GM13976 (cell line): Measurements from ENCODE around the gene OTOA.
"Not testable (repeated sequence)": the region's sequence is repeated elsewhere in the genome, so short reads cannot be mapped to it uniquely, and the experiment has no call there.

Experiments used
- DNase-seq: peaks from one replicate; pipeline ENCODE4 v3.0.0; 2012; ENCODE audit warnings: low spot score
- in situ Hi-C: fragments of 300-500 bp; cut with MboI; formaldehyde crosslinking; loops from one replicate; pipeline ENCODE4 v1.12.0; 2022; ENCODE audit warnings: low sequenced_read_pairs, mixed read lengths, inconsistent platforms; ENCODE audit not compliant: unreplicated experiment
- TF ChIP-seq, protein P1 (sequence below): IDR thresholded peaks from 2 replicates; pipeline ENCODE4 v1.5.1; 2012; ENCODE audit warnings: borderline replicate concordance, mild to moderate bottlenecking; ENCODE audit not compliant: insufficient read depth; ENCODE audit errors: extremely low read depth, missing control alignments, control extremely low read depth

OTOA gene

DNA sequence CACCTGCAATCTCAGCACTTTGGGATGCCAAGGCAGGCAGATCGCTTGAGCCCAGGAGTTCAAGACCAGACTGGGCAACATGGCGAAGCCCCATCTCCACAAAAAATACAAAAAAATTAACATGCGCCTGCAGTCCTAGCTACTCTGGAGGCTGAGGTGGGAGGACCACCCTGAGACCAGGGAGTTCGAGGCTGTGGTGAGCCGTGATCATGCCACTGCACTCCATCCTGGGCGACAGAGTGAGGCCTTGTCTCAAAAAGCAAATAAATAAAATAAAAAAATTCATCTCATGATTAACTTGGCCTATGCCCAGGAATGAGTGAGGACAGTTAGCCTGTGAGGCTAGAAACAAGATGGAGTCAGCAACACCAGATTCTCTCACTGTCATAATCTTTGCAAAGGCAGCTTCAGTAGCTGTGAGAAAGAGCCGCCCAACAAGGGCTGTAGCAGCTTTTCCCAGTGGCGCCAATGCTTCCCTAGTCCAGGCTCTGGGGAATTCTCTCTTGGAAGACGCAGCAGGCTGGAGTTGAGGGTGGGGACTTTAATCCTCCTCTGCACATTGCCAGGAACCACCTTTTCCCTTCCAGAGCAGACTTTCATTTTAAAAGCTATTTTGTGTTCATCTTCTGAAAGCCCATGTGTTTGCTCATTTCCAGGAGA lies 108.9 kb downstream of the OTOA start:
- DNase-seq, in situ Hi-C loops: not testable (repeated sequence)

DNA sequence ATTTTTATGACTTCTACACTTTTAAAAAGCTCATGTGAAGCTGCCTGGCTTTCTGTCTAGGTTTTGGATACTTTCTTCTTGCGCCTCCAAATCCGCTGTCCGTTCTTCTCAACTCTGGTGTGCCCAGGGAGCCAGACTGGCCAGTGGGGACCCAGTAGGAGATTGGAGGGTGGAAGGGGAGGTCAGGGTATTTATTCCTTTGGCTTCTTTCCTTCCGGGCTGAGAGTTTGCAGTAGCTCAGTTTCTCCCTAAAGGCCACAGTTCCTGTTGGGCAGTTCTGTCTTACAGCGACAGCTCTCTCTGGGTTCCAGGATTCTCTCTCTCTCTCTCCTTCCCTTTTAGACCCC lies 109.4 kb downstream of the OTOA start:
- in situ Hi-C loops, DNase-seq: not testable (repeated sequence)

DNA sequence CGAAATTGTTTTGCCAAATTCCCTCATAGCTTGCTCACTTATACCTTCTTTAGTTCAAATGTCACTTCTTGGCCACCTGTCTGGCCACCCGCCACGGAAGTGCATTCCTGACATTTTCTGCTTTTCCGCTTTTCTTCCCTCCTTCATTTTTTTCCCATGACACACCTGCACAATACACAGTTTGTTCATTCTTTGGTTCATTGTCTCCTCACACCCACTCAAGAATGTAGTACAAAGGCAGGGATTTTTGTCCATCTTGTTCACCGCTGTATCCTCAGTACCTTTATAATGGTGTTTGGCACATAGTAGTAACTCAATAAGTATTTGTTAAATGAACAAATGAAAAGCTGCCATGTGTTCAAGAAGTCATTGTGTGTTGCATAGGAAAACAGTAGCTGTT lies 116.8 kb downstream of the OTOA start:
- in situ Hi-C loops, DNase-seq: not testable (repeated sequence)

DNA sequence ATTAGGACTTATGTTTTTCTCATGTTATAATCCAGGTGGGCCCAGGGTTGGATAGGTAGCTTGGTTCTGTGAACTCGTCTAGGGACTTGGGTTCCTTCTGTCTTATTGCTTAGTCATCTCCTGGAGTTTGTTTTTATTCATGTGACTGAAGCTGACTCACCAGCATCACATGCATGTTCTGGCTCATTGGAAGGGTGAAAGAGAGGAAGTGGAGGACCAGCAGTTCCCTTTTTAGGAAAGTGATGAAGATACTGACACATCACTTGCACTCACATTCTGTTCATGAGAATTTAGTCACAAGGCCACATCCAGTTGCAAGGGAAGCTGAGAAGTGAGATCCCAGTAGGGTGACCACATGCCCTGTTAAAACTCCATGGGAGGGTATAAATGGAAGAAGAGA lies 126.7 kb downstream of the OTOA start:
- DNase-seq, in situ Hi-C loops: not testable (repeated sequence)

DNA sequence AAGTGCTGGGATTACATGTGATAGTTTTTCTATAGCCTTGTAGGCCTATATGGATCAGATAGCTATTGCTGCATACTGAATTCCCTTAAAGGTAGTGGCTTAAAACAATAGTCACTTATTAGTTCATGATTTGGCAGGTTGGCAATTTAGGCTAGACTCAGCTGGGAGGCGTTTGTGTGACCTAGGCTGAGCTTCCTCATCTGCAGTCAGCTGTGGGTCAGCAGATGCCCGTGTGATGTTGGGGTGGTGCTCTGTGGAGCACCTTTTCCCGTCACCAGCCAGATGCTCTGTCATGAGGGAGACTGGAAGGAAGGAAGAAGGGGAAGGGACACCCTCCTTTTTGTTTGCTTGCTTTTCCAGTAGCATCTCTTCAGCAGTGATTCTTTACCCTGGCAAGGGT lies 129.5 kb downstream of the OTOA start:
- in situ Hi-C loops: not testable (repeated sequence)

DNA sequence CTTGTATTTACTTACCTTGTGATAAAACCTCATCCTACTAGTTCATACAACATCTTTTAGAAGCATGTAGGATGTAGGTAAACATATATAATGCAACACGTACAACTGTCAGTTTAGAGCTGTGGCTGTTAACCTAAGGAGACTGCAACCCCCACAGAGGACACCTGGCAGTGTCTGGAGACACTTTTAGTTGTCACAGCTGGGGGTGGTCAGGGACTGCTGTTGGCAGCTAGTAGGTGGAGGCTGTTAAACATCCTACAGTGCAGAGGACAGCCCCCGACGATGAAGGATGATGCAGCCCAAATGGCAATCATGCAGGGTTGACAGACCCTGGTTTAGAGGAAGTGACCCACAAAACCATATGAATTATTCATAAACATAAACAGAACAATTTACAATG lies 134.8 kb downstream of the OTOA start:
- in situ Hi-C loops, DNase-seq: not testable (repeated sequence)

More for the DNA sequence above, 129.5 kb downstream of the OTOA start:
- not testable (repeated sequence) for DNase-seq

DNA sequence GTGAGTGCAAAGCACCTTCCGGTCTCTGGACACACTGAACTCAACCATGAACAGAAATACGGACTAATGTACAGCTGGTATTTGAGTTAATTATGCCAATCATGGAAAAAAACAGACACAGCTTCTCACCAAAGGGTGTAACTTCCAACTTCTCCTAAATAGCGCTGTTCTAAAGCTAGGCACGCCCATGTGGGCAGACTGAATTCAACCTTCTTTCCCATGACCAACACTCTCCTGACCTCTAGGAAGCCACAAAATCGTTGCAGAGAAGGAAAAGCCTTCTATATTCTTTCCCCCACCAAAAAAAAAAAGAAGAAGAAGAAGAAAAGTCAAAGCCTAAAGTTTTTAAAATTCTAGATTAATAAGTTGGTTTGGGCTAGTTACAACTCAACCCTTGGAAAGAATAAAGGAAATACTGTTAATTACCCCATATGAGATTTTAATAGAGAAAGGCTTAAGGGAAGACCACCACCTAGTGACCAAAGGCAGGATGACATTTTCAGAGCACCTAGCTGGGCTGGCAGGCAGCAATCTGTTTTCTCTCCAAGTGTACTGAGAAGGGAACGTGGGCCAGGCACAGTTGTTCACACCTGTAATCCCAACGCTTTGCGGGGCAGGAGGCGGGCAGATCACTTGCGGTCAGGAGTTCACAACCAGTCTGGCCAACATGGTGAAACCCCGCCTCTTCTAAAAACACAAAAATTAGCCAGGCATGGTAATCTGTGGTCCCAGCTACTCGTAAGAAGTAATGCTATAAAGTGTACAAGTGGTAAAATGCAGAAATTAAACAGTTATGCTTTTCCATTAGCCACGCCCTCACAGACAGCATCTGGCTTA lies 138.0 kb downstream of the OTOA start:
- DNase-seq: not testable (repeated sequence)
- in situ Hi-C loops: loop anchor here (25.0 kb wide), 1 partner anchor 386 kb away; no protein-coding TSS in a partner anchor

DNA sequence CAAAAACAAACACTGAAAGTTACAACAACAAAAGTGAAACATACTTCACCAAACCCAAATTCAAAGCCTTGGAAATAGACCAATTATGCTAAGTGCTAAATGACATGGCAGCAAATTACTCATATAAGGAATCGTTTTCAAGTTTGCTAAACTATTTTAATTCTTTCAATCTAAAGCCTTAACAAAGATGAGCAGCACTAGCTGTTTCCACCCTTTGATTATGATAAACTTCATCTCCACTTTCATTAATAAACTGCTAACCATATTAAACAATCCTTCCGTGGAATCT lies 138.6 kb downstream of the OTOA start:
- in situ Hi-C loops: loop anchor here (25.0 kb wide), 1 partner anchor 385 kb away; no protein-coding TSS in a partner anchor

More for the DNA sequence above, 138.0 kb downstream of the OTOA start:
- TF ChIP-seq, protein P1, sequence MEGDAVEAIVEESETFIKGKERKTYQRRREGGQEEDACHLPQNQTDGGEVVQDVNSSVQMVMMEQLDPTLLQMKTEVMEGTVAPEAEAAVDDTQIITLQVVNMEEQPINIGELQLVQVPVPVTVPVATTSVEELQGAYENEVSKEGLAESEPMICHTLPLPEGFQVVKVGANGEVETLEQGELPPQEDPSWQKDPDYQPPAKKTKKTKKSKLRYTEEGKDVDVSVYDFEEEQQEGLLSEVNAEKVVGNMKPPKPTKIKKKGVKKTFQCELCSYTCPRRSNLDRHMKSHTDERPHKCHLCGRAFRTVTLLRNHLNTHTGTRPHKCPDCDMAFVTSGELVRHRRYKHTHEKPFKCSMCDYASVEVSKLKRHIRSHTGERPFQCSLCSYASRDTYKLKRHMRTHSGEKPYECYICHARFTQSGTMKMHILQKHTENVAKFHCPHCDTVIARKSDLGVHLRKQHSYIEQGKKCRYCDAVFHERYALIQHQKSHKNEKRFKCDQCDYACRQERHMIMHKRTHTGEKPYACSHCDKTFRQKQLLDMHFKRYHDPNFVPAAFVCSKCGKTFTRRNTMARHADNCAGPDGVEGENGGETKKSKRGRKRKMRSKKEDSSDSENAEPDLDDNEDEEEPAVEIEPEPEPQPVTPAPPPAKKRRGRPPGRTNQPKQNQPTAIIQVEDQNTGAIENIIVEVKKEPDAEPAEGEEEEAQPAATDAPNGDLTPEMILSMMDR: peak; percentile 21

More for the DNA sequence above, 138.6 kb downstream of the OTOA start:
- not testable (repeated sequence) for DNase-seq
